Urinary bladder (tissue), 4 donors: Measurements from ENCODE around the gene TAS2R7. TPM values are rescaled to one million over a fixed set of nuclear protein-coding genes. Genes with fewer than 3 reads are reported as not detected.
"Not testable (repeated sequence)": the region's sequence is repeated elsewhere in the genome, so short reads cannot be mapped to it uniquely, and the experiment has no call there.

Source experiments
- DNase-seq: peaks from one replicate; pipeline ENCODE4 v3.0.0-alpha.2; 2015; ENCODE audit errors: extremely low spot score
- H3K27ac ChIP-seq: one replicate; pipeline ENCODE4 v1.5.1; 2013; ENCODE audit warnings: low read depth, mild to moderate bottlenecking, moderate library complexity
- H3K36me3 ChIP-seq: one replicate; pipeline ENCODE4 v1.6.1; 2013; ENCODE audit warnings: mild to moderate bottlenecking, moderate library complexity; ENCODE audit not compliant: insufficient read depth
- H3K4me1 ChIP-seq: one replicate; pipeline ENCODE4 v1.6.1; 2013; ENCODE audit warnings: mild to moderate bottlenecking, moderate library complexity; ENCODE audit not compliant: insufficient read depth
- H3K4me3 ChIP-seq: one replicate; pipeline ENCODE4 v1.5.1; 2013; ENCODE audit warnings: low read depth, low read length
- WGBS: extraction: QIAGEN DNeasy Blood & Tissue Kit; methylation state at CpG from one replicate; pipeline ENCODE4 v1.1.7; 2013; 5-methylcytosine and 5-hydroxymethylcytosine counted together
- polyA plus RNA-seq: library from polyadenylated mRNA; stranded (reverse); fragments of 200-250 nt; gene quantifications from one replicate; pipeline ENCODE4 v1.2.3, GENCODE V29; 2013
- small RNA-seq: library from RNA; depleted of rRNA; stranded (forward); fragments of <200 nt; gene quantifications from one replicate; pipeline ENCODE3, GENCODE V24; 2014
- total RNA-seq: library from RNA; depleted of rRNA; stranded (reverse); fragments of >200 nt; gene quantifications from one replicate; pipeline ENCODE4 v1.2.3, GENCODE V29; 2014
- donor health status: healthy with polysubstance abuse.
- donor health status: healthy.

The TAS2R7 gene
- total and polyA plus RNA-seq, 2 donors, result not detected

DNA sequence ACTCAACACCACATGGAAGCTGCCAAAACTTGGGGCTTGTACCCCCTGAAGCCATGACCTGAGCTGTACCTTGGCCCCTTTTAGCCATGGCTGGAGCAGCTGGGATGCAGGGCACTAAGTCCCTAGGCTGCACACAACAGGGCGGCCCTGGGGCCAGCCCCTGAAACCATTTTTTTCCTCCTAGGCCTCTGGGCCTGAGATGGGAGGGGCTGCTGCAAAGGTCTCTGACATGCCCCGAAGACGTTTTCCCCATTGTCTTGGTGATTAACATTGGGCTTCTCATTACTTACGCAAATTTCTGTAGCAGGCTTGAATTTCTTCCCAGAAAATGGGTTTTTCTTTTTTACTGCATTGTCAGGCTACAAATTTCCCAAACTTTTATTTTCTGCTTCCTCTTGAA lies 10.7 kb downstream of the TAS2R7 start:
- not testable (repeated sequence) for H3K27ac ChIP-seq, H3K4me1 ChIP-seq, H3K4me3 ChIP-seq, DNase-seq, H3K36me3 ChIP-seq
- WGBS, result 88% methylated on average over 4 of the region's 4 CpGs

DNA sequence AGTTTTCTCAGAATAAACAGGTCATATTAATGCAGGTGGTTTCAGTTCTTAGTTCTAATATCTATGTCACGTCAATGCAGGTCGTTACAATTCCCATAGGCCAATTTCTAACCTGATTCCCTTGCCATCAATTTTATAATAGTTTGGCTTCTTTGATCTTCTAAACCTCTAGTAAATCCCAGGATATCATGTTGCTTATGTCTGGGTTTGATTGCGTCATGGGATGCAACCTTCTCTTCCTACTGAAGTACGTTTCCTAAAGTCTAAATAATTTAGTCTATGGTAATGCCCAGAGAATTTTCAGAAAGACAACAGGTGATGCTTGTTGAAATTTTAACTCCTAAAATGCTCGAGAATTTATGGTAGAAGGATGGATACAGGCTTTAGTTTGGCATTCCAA lies 19.2 kb downstream of the TAS2R7 start:
- no peaks in the 10 kb centered on the region for H3K4me1 ChIP-seq
- no peak for DNase-seq
- 37% methylated on average over 5 of the region's 5 CpGs for WGBS

DNA sequence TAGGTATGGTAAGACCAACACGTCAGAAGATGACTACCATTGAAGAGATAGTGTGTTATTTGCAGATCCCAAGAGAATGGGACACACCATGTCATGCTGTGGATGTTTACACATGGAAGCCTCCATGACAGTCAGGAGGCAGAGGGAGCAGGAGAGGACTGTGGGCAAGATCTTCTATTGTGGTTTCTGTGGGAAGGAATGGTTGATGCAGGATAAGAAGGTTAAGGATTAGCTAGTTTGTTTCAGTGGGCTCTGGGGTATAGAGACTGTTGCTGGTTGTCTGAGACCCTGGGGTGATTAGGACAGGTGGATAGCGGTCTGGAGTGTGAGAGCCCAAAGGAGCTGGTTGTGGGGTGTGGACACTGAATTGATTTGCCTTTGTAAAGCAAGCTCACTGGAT lies 23.3 kb downstream of the TAS2R7 start:
- DNase-seq, result no peak
- no peaks in the 10 kb centered on the region for H3K4me1 ChIP-seq
- 86% methylated on average over 2 of the region's 2 CpGs for WGBS
- H3K27ac ChIP-seq, result no peak overlapping the region
- H3K36me3 ChIP-seq, result no peaks in the 10 kb centered on the region
- H3K4me3 ChIP-seq, result no peak overlapping the region

More for the DNA sequence above, 19.2 kb downstream of the TAS2R7 start:
- H3K4me3 ChIP-seq, result no peak overlapping the region
- no peak overlapping the region for H3K27ac ChIP-seq
- H3K36me3 ChIP-seq, result no peaks in the 10 kb centered on the region

- DNase-seq, result no peak
- whole genome bisulfite sequencing, result 0% methylated on average over 1 of the region's 1 CpG
- Histone ChIP-seq H3K4me1 (no peaks in the 10 kb centered on the region), H3K36me3 (no peaks in the 10 kb centered on the region), H3K27ac (no peak overlapping the region), H3K4me3 (no peak overlapping the region)
These were observed 31.2 kb downstream of the TAS2R7 start for GRCh38 chr12:10771132-10771733.

- 22% methylated on average over 2 of the region's 2 CpGs for WGBS
- Histone ChIP-seq H3K27ac (no peak overlapping the region), H3K36me3 (no peaks in the 10 kb centered on the region), H3K4me3 (no peak overlapping the region), H3K4me1 (no peaks in the 10 kb centered on the region)
- DNase-seq, result no peak
These were observed 42.8 kb downstream of the TAS2R7 start for GRCh38 chr12:10759657-10760056.

- H3K4me3 ChIP-seq, result no peak overlapping the region
- no peak for DNase-seq
- WGBS, result 84% methylated on average over 4 of the region's 4 CpGs
These were observed 46.2 kb downstream of the TAS2R7 start for GRCh38 chr12:10756194-10756593.

GRCh38 chr12:10753059-10753458 lies 49.4 kb downstream of the TAS2R7 start:
- Histone ChIP-seq H3K4me3 (no peak overlapping the region), H3K36me3 (no peaks in the 10 kb centered on the region), H3K4me1 (no peaks in the 10 kb centered on the region), H3K27ac (no peak overlapping the region)
- 43% methylated on average over 4 of the region's 4 CpGs for WGBS
- DNase-seq, result no peak

More at GRCh38 chr12:10756194-10756593, 46.2 kb downstream of the TAS2R7 start:
- no peaks in the 10 kb centered on the region for H3K36me3 ChIP-seq
- no peak overlapping the region for H3K27ac ChIP-seq
- no peaks in the 10 kb centered on the region for H3K4me1 ChIP-seq

Small RNAs within 50 kb of the gene (small RNA-seq; reads per million reads assigned to genes)
- gene PRR4, result not detected

Other genes starting within 250 kb of the TAS2R7 start
- gene MAGOHB, start 189.0 kb downstream of the TAS2R7 start, total RNA-seq, result 49.6 TPM
- 18.0 TPM for gene MAGOHB, start 189.0 kb downstream of the TAS2R7 start, polyA plus RNA-seq
- gene STYK1, start 128.6 kb downstream of the TAS2R7 start, total RNA-seq, result 5.0 TPM
- gene STYK1, start 128.6 kb downstream of the TAS2R7 start, polyA plus RNA-seq, result 1.1 TPM
- gene YBX3, start 79.3 kb downstream of the TAS2R7 start, total RNA-seq, result 100.0 TPM
- gene YBX3, start 79.3 kb downstream of the TAS2R7 start, polyA plus RNA-seq, result 523 TPM
- 0.58 TPM for gene TAS2R8, start 4.7 kb upstream of the TAS2R7 start, total RNA-seq
- gene TAS2R8, start 4.7 kb upstream of the TAS2R7 start, polyA plus RNA-seq, result not detected
- 0.37 TPM for gene TAS2R9, start 7.5 kb upstream of the TAS2R7 start, total RNA-seq
- gene TAS2R9, start 7.5 kb upstream of the TAS2R7 start, polyA plus RNA-seq, result not detected
- 7.8 TPM for gene TAS2R10, start 23.7 kb upstream of the TAS2R7 start, total RNA-seq
- gene TAS2R10, start 23.7 kb upstream of the TAS2R7 start, polyA plus RNA-seq, result not detected
- 4.4 TPM for gene PRR4, start 46.8 kb upstream of the TAS2R7 start, total RNA-seq
- gene PRR4, start 46.8 kb upstream of the TAS2R7 start, polyA plus RNA-seq, result 2.0 TPM
- 103 TPM for gene PRH1, start 81.6 kb upstream of the TAS2R7 start, total RNA-seq
- gene PRH1, start 81.6 kb upstream of the TAS2R7 start, polyA plus RNA-seq, result 4.5 TPM
- 14.3 TPM for gene TAS2R13, start 106.9 kb upstream of the TAS2R7 start, total RNA-seq
- gene TAS2R13, start 106.9 kb upstream of the TAS2R7 start, polyA plus RNA-seq, result not detected
- not detected for gene PRH2, start 126.6 kb upstream of the TAS2R7 start, total RNA-seq
- not detected for gene PRH2, start 126.6 kb upstream of the TAS2R7 start, polyA plus RNA-seq
- gene TAS2R14, start 136.6 kb upstream of the TAS2R7 start, total RNA-seq, result 20.3 TPM
- 1.2 TPM for gene TAS2R14, start 136.6 kb upstream of the TAS2R7 start, polyA plus RNA-seq
- 20.0 TPM for gene TAS2R50, start 184.3 kb upstream of the TAS2R7 start, total RNA-seq
- not detected for gene TAS2R50, start 184.3 kb upstream of the TAS2R7 start, polyA plus RNA-seq
- gene TAS2R20, start 195.7 kb upstream of the TAS2R7 start, total RNA-seq, result 23.7 TPM
- gene TAS2R20, start 195.7 kb upstream of the TAS2R7 start, polyA plus RNA-seq, result 0.22 TPM
- 24.5 TPM for gene TAS2R19, start 220.0 kb upstream of the TAS2R7 start, total RNA-seq
- gene TAS2R19, start 220.0 kb upstream of the TAS2R7 start, polyA plus RNA-seq, result 0.24 TPM
- gene TAS2R31, start 228.8 kb upstream of the TAS2R7 start, total RNA-seq, result 27.1 TPM
- 0.15 TPM for gene TAS2R31, start 228.8 kb upstream of the TAS2R7 start, polyA plus RNA-seq